Measurements from ENCODE around the gene TBL1X.

DNA sequence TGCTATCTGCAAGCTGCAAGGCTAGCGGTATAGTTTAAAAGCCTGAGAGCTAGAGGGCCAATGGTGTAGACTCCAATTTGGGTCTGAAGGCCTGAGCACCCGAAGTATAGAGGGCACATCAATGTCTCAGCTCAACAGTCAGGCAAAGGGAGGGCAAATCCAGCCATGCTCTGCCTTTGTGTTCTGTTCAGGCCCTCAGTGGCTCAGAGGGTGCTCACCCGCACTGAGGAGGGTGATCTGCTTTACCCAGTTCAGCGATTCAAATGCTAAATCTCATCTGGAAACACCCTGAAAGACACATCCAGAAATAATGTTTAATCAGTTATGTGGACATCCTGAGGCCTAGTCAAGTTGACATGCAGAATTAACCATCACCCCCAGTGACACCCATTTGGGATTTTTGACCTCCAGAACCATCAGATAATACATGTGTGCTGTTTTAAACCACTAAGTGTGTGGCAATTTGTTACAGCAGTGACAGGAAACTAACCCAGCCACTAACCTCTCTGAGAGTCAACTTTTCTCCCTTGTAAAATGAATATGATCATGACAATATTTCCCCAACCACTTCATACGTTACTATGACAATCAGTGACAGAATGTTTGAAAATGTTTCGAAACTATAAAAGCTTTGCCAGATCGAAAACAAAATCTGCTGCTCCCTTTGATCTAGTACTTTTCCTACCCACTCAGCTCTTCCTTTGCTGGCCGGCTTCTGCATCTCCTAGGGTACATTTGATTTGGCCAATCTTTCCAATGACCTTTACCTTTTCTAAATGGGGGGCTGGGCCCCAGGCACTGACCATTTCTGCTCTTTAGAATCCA, 8.4 kb upstream of the TBL1X start:
- TF ChIP-seq, protein P1, sequence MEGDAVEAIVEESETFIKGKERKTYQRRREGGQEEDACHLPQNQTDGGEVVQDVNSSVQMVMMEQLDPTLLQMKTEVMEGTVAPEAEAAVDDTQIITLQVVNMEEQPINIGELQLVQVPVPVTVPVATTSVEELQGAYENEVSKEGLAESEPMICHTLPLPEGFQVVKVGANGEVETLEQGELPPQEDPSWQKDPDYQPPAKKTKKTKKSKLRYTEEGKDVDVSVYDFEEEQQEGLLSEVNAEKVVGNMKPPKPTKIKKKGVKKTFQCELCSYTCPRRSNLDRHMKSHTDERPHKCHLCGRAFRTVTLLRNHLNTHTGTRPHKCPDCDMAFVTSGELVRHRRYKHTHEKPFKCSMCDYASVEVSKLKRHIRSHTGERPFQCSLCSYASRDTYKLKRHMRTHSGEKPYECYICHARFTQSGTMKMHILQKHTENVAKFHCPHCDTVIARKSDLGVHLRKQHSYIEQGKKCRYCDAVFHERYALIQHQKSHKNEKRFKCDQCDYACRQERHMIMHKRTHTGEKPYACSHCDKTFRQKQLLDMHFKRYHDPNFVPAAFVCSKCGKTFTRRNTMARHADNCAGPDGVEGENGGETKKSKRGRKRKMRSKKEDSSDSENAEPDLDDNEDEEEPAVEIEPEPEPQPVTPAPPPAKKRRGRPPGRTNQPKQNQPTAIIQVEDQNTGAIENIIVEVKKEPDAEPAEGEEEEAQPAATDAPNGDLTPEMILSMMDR (IDR thresholded peaks at IDR 0.05) = no peak
- TF ChIP-seq POLR2A (IDR thresholded peaks at IDR 0.05) = no peak

Measured in adrenal gland (tissue), 5 donors.